Transverse colon (tissue), 4 donors: ENCODE results near the gene ALKBH2. TPM values are rescaled to one million over a fixed set of nuclear protein-coding genes. Genes with fewer than 3 reads are reported as not detected.

ENCODE experiments used
- DNase-seq: peaks from one replicate; pipeline ENCODE4 v3.0.0-alpha.2; 2019
- H3K27ac ChIP-seq, 4 donors: fragments of 200-600 bp; sonication (generic); 2 replicates each; pipeline ENCODE4 v1.5.1; 2016 to 2018; ENCODE audit warnings: inconsistent platforms in 4 of 4
- H3K27me3 ChIP-seq: fragments of 200-600 bp; sonication (generic); 2 replicates; pipeline ENCODE4 v1.5.1; 2017; ENCODE audit warnings: inconsistent platforms
- H3K36me3 ChIP-seq, 4 donors: fragments of 200-600 bp; sonication (generic); 2 replicates each; pipeline ENCODE4 v1.5.1; 2017 to 2019; ENCODE audit warnings: inconsistent platforms in 4 of 4
- H3K4me1 ChIP-seq, 4 donors: fragments of 200-600 bp; sonication (generic); 2 replicates each; pipeline ENCODE4 v1.5.1; 2017 to 2020; ENCODE audit warnings: inconsistent platforms in 4 of 4
- H3K4me3 ChIP-seq, 4 donors: fragments of 200-600 bp; sonication (generic); 1 replicate in 1 of 4; 2 replicates in 3 of 4; pipeline versions ENCODE4 v1.5.1 to v1.6.1; 2017 to 2019; ENCODE audit warnings: inconsistent platforms in 4 of 4
- H3K9me3 ChIP-seq, 2 donors: fragments of 200-600 bp; sonication (generic); 2 replicates each; pipeline ENCODE4 v1.5.1; 2017 to 2019; ENCODE audit warnings: inconsistent platforms in 2 of 2
- EP300 ChIP-seq: sonication (generic); formaldehyde crosslinking; IDR thresholded peaks from one replicate; pipeline ENCODE4 v1.6.1; 2017; ENCODE audit warnings: antibody characterized with exemption, low read depth
- POLR2A ChIP-seq: fragments of 450-650 bp; IDR thresholded peaks from one replicate; pipeline ENCODE4 v1.6.1; 2016; ENCODE audit warnings: antibody characterized with exemption, mild to moderate bottlenecking, moderate library complexity
- POLR2AphosphoS5 ChIP-seq, 3 donors: sonication (generic); formaldehyde crosslinking; IDR thresholded peaks; one replicate each; pipeline ENCODE4 v1.6.1; 2016; ENCODE audit warnings: antibody characterized with exemption in 3 of 3
- WGBS, 2 donors: methylation state at CpG; one replicate each; pipeline ENCODE4 v1.1.5; 2018; ENCODE audit warnings: low coverage in 1 of 2; 5-methylcytosine and 5-hydroxymethylcytosine counted together
- in situ Hi-C, 4 donors: fragments of 200-750 bp; cut with MboI; loops; one replicate each; pipeline versions ENCODE4 v1.15.0 to v1.15.1; 2017; ENCODE audit warnings: low sequenced_read_pairs in 3 of 4, low pct_ligation_motif_present in 1 of 4, low pct_unique_long_range_greater_than_20kb in 1 of 4
- intact Hi-C: fragments of 100-400 bp; cut with DNase I; formaldehyde crosslinking; loops from one replicate; pipeline ENCODE4 v1.15.1; 2023; ENCODE audit warnings: low total_unique reads
- total RNA-seq, 4 donors: library from RNA; depleted of rRNA; stranded (reverse); fragments of >200 nt; gene quantifications; one replicate each; pipeline ENCODE4 v1.1.0, GENCODE V29; 2016
- TF ChIP-seq, protein P1 (sequence below), 5 experiments: fragments of 200-600 bp in 3 of 5; fragments of 450-650 bp in 2 of 5; sonication (generic) in 3 of 5; IDR thresholded peaks; 1 replicate in 2 of 5; 2 replicates in 3 of 5; pipeline ENCODE4 v1.5.1; 2016 to 2017; ENCODE audit warnings: antibody characterized with exemption in 5 of 5, inconsistent platforms in 3 of 5, mild to moderate bottlenecking in 2 of 5, moderate library complexity in 1 of 5

The ALKBH2 gene
- total RNA-seq, 4 donors from 2014 or later: 3.4 to 11.1 (median 7.1) TPM; not detected in 1

DNA sequence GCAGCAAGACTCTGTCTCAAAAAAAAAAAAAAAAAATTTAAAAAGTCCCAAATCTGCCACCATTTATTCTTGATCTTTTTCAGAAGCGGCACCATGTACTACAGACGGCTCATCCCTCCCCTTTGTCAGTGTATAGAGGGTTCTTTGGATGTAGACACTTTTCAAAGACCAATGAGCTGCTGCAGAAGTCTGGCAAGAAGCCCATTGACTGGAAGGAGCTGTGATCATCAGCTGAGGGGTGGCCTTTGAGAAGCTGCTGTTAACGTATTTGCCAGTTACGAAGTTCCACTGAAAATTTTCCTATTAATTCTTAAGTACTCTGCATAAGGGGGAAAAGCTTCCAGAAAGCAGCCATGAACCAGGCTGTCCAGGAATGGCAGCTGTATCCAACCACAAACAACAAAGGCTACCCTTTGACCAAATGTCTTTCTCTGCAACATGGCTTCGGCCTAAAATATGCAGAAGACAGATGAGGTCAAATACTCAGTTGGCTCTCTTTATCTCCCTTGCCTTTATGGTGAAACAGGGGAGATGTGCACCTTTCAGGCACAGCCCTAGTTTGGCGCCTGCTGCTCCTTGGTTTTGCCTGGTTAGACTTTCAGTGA is 16.6 kb upstream of the ALKBH2 start:
- no peaks in the 10 kb centered on the region for H3K9me3 ChIP-seq
- DNase-seq: no peak
- WGBS, 2 donors: 77 to 82% methylated on average over 4 to 6 of the region's 6 CpGs
- intact Hi-C loops (no loop called here), in situ Hi-C loops (loop anchor here in 2 of 4 donors (10.0 to 25.0 kb wide), 2 partner anchors 275 to 277 kb away; no protein-coding TSS in a partner anchor)
- TF ChIP-seq POLR2AphosphoS5 (IDR thresholded peaks at IDR 0.05) (no peak), EP300 (no peak), POLR2A (no peak)
- TF ChIP-seq, protein P1, sequence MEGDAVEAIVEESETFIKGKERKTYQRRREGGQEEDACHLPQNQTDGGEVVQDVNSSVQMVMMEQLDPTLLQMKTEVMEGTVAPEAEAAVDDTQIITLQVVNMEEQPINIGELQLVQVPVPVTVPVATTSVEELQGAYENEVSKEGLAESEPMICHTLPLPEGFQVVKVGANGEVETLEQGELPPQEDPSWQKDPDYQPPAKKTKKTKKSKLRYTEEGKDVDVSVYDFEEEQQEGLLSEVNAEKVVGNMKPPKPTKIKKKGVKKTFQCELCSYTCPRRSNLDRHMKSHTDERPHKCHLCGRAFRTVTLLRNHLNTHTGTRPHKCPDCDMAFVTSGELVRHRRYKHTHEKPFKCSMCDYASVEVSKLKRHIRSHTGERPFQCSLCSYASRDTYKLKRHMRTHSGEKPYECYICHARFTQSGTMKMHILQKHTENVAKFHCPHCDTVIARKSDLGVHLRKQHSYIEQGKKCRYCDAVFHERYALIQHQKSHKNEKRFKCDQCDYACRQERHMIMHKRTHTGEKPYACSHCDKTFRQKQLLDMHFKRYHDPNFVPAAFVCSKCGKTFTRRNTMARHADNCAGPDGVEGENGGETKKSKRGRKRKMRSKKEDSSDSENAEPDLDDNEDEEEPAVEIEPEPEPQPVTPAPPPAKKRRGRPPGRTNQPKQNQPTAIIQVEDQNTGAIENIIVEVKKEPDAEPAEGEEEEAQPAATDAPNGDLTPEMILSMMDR (IDR thresholded peaks at IDR 0.05): no peak
- H3K4me1 ChIP-seq: peaks cover 2 to 41% (median 37%) of the 10 kb centered on the region in 4 donors
- H3K27me3 ChIP-seq: no peaks in the 10 kb centered on the region
- peak overlapping the region; percentile 93 to 98 (median 95) for H3K27ac ChIP-seq
- peaks cover 0 to 11% (median 5%) of the 10 kb centered on the region in 4 donors for H3K36me3 ChIP-seq
- H3K4me3 ChIP-seq: no peak overlapping the region

- peaks cover 0 to 25% (median 11%) of the 10 kb centered on the region in 4 donors for H3K36me3 ChIP-seq
- DNase-seq: no peak
- H3K9me3 ChIP-seq: no peaks in the 10 kb centered on the region
- in situ Hi-C loops: loop anchor here in 2 of 4 donors (10.0 to 25.0 kb wide), 2 partner anchors 280 to 282 kb away; no protein-coding TSS in a partner anchor
- 66% methylated on average over 5 of the region's 5 CpGs; no CpG with 5 or more reads in 1 of the 2 donors for WGBS, 2 donors
- H3K27ac ChIP-seq: no peak overlapping the region
- no peak overlapping the region for H3K4me3 ChIP-seq
- peaks cover 0 to 8% (median 5%) of the 10 kb centered on the region in 4 donors for H3K4me1 ChIP-seq
- no peaks in the 10 kb centered on the region for H3K27me3 ChIP-seq
- TF ChIP-seq POLR2A (no peak), EP300 (no peak), POLR2AphosphoS5 (IDR thresholded peaks at IDR 0.05) (no peak)
- TF ChIP-seq, protein P1 (IDR thresholded peaks at IDR 0.05): no peak
- intact Hi-C loops: no loop called here
Observed at GRCh38 chr12:109105176-109105575, 11.9 kb upstream of the ALKBH2 start.

GRCh38 chr12:109102491-109102890 is 9.2 kb upstream of the ALKBH2 start:
- H3K36me3 ChIP-seq: peaks cover 0 to 20% (median 5%) of the 10 kb centered on the region in 4 donors
- intact Hi-C loops (no loop called here), in situ Hi-C loops (loop anchor here in 2 of 4 donors (10.0 to 25.0 kb wide), 2 partner anchors 282 to 285 kb away; no protein-coding TSS in a partner anchor)
- WGBS, 2 donors: 97 to 100% methylated on average over 3 of the region's 3 CpGs
- H3K9me3 ChIP-seq: no peaks in the 10 kb centered on the region
- H3K27me3 ChIP-seq: no peaks in the 10 kb centered on the region
- DNase-seq: no peak
- no peak overlapping the region for H3K27ac ChIP-seq
- no peak for TF ChIP-seq POLR2A
- TF ChIP-seq, protein P1 (IDR thresholded peaks at IDR 0.05): no peak
- no peak for TF ChIP-seq EP300
- no peak for TF ChIP-seq POLR2AphosphoS5 (IDR thresholded peaks at IDR 0.05)
- peaks cover 10 to 27% (median 19%) of the 10 kb centered on the region in 4 donors for H3K4me1 ChIP-seq
- H3K4me3 ChIP-seq: no peak overlapping the region

- TF ChIP-seq EP300 (no peak), POLR2A (no peak), POLR2AphosphoS5 (IDR thresholded peaks at IDR 0.05) (no peak)
- TF ChIP-seq, protein P1 (IDR thresholded peaks at IDR 0.05): no peak
- Histone ChIP-seq H3K36me3 (peaks cover 0 to 14% (median 5%) of the 10 kb centered on the region in 4 donors), H3K4me1 (peaks cover 14 to 32% (median 23%) of the 10 kb centered on the region in 4 donors), H3K4me3 (no peak overlapping the region), H3K9me3 (no peaks in the 10 kb centered on the region), H3K27me3 (no peaks in the 10 kb centered on the region), H3K27ac (no peak overlapping the region)
- intact Hi-C loops: no loop called here
- no peak for DNase-seq
- 92 to 100% methylated on average over 2 to 4 of the region's 4 CpGs for WGBS, 2 donors
- in situ Hi-C loops: loop anchor here in 2 of 4 donors (10.0 to 25.0 kb wide), 2 partner anchors 284 to 287 kb away; no protein-coding TSS in a partner anchor
Observed at GRCh38 chr12:109100741-109101140, 7.5 kb upstream of the ALKBH2 start.
